ENCODE data around the gene JSRP1.

Gene JSRP1

GRCh38 chr19:2246801-2247361, 9.3 kb downstream of the JSRP1 start:
- no peak for DNase-seq

GRCh38 chr19:2246014-2246620, 10.1 kb downstream of the JSRP1 start:
- DNase-seq = no peak

- DNase-seq = no peak
Measured at GRCh38 chr19:2245273-2245672, 10.9 kb downstream of the JSRP1 start.

DNA sequence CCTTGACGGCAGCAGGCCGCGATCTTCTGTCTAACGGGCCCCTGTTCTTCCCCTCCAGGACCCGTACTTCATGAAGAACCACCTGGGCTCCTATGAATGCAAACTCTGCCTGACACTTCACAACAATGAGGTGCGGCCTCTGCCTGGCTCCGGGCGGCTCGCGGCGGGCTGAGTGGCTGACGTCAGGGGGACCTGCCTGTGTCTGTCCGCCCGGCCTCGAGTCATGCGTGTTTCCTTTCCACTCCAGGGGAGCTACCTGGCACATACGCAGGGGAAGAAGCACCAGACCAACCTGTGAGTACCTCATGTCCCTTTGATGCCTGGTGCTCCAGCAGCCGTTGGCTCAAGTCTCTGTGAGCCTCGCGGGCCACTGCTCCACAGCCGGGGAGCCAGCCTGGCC, 11.7 kb downstream of the JSRP1 start:
- DNase-seq = no peak

DNA sequence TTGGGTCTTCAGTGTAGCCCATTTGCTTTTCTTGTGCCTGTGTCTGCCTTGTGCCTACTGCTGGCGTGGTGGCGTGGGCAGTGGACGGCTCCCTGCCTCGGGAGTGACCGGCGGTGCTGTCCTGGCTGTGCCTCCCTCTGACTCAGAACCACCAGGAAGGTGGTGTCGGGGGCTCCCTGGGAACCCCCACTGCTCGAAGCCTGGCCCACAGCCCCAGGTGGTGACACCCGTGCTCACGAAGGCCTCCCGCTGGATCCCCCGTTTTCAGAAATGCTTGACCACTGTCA, 12.1 kb downstream of the JSRP1 start:
- no peak for DNase-seq

DNA sequence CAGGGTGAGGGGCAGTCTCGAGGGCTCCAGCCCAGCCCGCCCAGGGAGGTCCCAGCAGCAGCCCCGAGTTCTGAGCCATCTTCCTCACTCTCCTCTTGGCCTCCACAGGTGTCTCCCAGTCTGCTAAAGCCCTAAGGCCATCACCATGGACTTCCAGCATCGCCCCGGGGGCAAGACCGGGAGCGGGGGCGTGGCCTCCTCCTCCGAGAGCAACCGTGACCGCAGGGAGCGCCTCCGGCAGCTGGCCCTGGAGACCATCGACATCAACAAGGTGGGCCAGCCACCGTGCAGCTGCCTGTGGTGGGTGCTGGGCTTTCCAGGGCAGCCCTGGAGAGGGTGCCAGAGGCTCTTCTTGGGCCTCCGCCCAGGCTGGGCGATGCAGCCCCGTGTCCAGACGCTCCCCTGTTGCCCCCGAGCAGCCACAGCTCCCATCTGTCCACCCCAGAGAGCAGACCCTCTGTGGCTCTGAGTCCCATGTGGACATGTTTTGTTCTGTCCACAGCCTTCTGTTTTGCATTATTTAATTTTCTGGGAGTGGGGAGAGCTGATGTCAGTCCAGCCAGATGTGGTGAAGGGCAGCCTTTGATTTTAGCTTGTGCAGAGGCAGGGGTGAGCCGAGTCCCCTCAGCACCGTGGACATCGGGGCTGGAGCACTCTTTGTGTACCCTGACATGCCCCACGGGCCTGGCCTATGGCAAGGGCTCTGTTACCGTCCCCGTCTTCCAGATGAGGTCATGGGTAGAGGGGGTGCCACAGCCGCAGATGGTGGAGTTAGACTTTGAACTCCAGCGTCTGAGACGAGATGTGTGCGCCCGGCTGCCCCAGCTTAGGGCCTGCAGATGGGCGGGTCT, 12.7 kb downstream of the JSRP1 start:
- no peak for DNase-seq

DNA sequence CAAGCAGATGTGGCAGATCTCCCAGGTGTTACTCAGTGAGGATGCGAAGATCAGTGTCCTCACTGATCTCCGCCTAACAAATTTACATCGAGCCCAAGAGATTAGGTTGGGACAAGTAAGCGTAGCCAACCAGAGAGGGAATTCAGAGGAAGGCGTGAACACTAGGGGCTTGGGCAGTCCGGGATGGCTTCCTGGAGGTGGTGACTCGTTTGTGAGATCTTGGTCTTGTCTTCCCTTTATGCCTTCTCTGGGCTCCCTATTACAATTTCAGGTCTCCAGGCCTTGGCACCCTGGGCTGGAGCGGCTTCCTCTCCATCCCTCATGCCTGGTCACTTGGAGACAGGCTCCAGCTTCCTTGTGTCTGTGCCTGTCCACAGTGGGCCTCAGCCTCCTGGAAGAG, 13.4 kb downstream of the JSRP1 start:
- DNase-seq = no peak

DNA sequence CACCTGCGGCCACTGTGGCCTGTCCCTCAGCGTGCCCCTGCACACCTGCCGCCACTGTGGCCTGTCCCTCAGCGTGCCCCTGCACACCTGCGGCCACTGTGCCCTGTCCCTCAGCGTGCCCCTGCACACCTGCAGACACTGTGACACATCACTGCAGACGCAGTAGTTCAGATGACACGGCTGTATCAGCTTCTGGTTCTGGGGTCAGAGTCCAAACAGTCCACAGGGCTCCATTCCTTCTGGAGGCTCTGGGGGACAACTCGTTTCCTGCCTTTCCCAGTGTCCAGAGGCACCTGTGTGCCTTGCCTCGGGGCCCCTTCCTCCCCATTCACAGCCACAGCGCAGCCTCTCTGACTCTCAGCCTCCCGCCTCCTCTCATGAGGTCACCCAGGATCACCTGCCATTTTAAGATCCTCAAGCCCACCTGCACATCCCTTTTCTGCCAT, 14.1 kb downstream of the JSRP1 start:
- no peak for DNase-seq

GRCh38 chr19:2240881-2241760, 15.1 kb downstream of the JSRP1 start:
- no peak for DNase-seq

GRCh38 chr19:2239771-2240770, 16.1 kb downstream of the JSRP1 start:
- peak; percentile 51 for DNase-seq

DNA sequence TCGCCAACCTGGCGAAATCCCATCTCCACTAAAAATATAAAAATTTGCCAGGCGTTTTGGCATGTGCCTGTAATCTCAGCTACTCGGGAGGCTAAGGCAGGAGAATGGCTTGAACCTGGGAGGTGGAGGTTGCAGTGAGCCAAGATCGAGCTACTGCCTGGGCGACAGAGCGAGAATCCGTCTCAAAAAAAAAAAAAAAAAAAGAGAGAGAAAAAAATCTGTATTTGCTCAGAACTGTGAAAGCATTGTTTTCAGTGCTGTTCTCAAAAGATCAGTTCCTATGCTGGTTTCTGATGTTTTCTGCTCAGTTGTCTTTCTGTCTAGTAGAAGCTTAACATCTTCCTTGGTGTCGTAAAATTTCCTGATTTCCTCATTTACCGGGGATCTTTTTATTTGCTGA, 17.0 kb downstream of the JSRP1 start:
- DNase-seq = no peak

DNA sequence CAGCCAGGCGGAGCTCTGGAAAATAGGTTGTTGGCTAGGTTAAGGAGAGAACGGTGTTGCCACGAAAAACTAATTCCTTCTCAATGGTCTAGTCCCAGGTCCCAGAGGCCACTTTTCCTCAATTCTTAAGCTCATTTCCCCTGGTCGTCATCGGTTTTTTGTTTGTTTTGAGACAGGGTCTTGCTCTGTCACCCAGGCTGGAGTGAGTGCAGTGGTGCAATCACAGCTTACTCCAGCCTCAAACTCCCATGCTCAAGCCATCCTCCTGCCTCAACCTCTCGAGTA, 18.4 kb downstream of the JSRP1 start:
- DNase-seq = no peak

- no peak for DNase-seq
Measured at GRCh38 chr19:2237051-2237868, 19.0 kb downstream of the JSRP1 start.

DNA sequence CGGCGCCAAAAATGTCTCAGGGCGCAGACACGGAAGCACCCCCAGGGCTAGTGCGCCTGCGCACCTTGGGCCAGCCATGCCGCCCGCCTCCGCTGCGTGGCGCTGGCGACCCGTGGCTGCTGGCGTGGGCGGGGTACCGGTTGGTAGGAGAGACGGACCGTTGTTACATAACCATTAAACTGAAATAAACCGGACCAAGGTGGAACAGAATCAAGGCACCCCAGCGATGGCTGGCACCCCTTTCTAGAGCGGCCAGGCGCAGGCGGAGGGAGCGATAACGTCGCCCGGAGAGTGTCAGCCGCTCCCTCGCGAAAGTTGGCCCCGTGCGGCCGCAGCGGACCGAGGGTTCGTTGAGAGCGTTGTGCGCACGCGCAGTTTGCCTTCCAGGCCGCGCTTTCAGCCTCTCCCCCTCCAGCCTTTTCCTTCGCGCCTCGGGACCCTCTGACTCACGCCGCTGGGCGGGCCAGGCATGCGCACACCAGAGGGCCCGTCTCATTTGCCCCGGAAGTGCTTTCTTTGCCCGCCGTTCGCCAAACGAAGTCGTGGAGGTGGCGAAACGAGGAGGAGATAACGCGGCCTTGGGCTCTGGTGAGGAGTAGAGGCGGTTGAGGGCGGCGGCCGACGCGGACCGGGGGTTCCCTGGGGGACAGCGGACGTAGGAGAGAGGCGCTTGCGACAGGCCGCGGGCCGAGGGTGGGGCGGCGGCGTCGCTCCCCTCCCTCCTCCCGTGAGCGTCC, 19.7 kb downstream of the JSRP1 start, which contains the start of the genes PLEKHJ1 and SF3A2:
TSS of gene PLEKHJ1 (minus strand) at position 16 of the 737 bp plus-strand sequence. CDS start 81 bp downstream, outside the sequence.
TSS of gene SF3A2 (plus strand) at position 511 of the 737 bp plus-strand sequence. CDS start 6,595 bp downstream, outside the sequence.
- DNase-seq = peak; percentile 98

DNA sequence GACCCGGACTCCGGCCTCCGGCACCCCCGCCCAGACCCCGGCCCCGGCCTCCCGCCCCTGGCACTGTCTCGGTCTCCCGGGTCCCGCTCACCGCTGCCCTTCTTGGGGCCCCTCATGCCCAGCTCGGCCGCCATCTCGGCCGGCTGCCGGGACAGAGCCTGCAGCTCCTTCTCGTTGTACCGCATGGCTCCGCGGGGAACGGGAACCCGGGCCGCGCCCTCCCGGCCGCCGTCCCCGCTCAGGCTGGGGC, 20.2 kb downstream of the JSRP1 start:
- DNase-seq = no peak

DNA sequence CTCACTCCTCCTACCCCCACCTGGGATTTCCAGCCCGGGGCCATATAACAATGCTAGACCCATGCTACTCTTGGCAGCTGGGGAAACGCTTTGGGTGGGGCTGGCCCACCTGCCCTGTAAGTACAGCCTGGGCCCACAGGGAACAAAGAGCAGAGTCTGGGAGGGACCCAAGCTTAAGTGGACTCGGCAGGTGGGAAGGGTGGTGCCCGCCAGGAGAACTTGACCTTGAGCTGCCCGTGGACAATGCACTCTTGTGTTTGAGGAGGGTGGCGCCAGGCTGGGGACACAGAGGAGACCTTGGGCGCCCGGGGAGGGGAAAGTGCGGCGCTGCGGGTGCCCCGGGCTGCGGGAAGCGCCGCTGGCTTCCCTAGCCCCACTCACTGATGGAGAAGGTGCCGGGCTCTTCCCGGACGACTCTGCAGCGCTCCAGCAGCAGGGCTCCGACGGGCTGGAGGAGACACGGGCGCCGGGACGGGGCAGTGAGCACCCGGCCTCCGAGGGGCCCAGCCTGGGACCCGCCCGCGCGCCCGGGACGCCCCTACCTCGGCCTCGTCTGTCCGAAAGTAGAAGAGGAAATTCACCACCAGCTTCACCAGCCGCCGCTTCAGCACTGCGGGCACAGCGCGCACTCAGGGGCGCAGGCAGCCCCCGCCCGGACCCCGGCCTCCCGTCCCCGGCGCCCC, 20.7 kb downstream of the JSRP1 start:
- DNase-seq = peak; percentile 48

DNA sequence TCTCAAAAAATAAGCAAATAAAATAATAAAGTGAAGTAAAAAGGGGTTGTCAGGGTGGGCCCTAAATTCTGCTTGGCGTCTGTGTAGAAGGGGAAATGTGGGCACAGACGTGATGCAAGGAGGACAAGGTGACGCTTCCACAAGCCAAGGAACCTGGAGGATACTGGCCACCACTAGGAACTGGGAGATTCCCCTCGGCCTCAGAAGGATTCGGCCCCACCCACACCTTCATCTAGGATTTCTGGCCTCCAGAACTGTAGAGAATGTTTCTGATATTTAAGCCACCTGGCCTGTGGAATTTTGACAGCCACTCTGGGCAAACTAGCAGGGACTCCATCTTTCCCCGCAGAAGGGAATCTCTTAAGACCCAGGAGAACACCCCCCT, 21.2 kb downstream of the JSRP1 start:
- DNase-seq = no peak

GRCh38 chr19:2233601-2234280, 22.5 kb downstream of the JSRP1 start:
- no peak for DNase-seq
